ENCODE results near the gene ITIH3. TPM values are rescaled to one million over a fixed set of nuclear protein-coding genes. Genes with fewer than 3 reads are reported as not detected.

Gene ITIH3
- total and polyA plus RNA-seq, 2 experiments from 2014 or later = 63.3 to 66.9 TPM

- DNase-seq (ENCODE audit: low spot score) = no peak
- H3K4me2 ChIP-seq = no peak overlapping the region
- no peak overlapping the region for H3K4me3 ChIP-seq
- 95% methylated on average over 13 of the region's 13 CpGs for WGBS (ENCODE audit: low lambda C conversion rate, missing lambda C conversion rate)
- no peaks in the 10 kb centered on the region for H3K9me2 ChIP-seq (replicated peaks; ENCODE audit: insufficient read depth)
- no peaks in the 10 kb centered on the region for H3K27me3 ChIP-seq
- peaks cover 30% of the 10 kb centered on the region for H3K4me1 ChIP-seq (ENCODE audit: insufficient read depth)
- peaks cover 23% of the 10 kb centered on the region for H3K79me2 ChIP-seq
- no peaks in the 10 kb centered on the region for H3K9me3 ChIP-seq (ENCODE audit: low read depth)
- TF ChIP-seq CTCF (IDR thresholded peaks at IDR 0.05; ENCODE audit: poor library complexity) (no peak), EZH2phosphoT487 (IDR thresholded peaks at IDR 0.05; ENCODE audit: low read depth, severe bottlenecking, unreplicated experiment) (no peak), EZH2 (IDR thresholded peaks at IDR 0.05; ENCODE audit: borderline replicate concordance) (no peak)
- H3K27ac ChIP-seq = no peak overlapping the region
- H4K20me1 ChIP-seq (ENCODE audit: insufficient read depth, poor library complexity, severe bottlenecking) = no peaks in the 10 kb centered on the region
- no peak overlapping the region for H2AFZ ChIP-seq
- no peaks in the 10 kb centered on the region for H3K36me3 ChIP-seq (replicated peaks; ENCODE audit: insufficient read depth, low read depth)
Observed at GRCh38 chr3:52773361-52774065, 21.1 kb upstream of the ITIH3 start.

- no peak overlapping the region for H2AFZ ChIP-seq
- peaks cover 16% of the 10 kb centered on the region for H3K79me2 ChIP-seq
- DNase-seq (ENCODE audit: low spot score) = no peak
- 90% methylated on average over 8 of the region's 8 CpGs for WGBS (ENCODE audit: low lambda C conversion rate, missing lambda C conversion rate)
- no peaks in the 10 kb centered on the region for H3K9me3 ChIP-seq (ENCODE audit: low read depth)
- H3K36me3 ChIP-seq (replicated peaks; ENCODE audit: insufficient read depth, low read depth) = no peaks in the 10 kb centered on the region
- no peak overlapping the region for H3K4me2 ChIP-seq
- H3K4me3 ChIP-seq = no peak overlapping the region
- no peaks in the 10 kb centered on the region for H3K27me3 ChIP-seq
- no peaks in the 10 kb centered on the region for H3K9me2 ChIP-seq (replicated peaks; ENCODE audit: insufficient read depth)
- H4K20me1 ChIP-seq (ENCODE audit: insufficient read depth, poor library complexity, severe bottlenecking) = no peaks in the 10 kb centered on the region
- TF ChIP-seq EZH2 (IDR thresholded peaks at IDR 0.05; ENCODE audit: borderline replicate concordance) (no peak), EZH2phosphoT487 (IDR thresholded peaks at IDR 0.05; ENCODE audit: low read depth, severe bottlenecking, unreplicated experiment) (no peak), CTCF (IDR thresholded peaks at IDR 0.05; ENCODE audit: poor library complexity) (no peak)
- H3K27ac ChIP-seq = no peak overlapping the region
- peaks cover 30% of the 10 kb centered on the region for H3K4me1 ChIP-seq (ENCODE audit: insufficient read depth)
Observed at GRCh38 chr3:52774066-52774713, 20.4 kb upstream of the ITIH3 start.

- peak overlapping the region; percentile 63 for H3K27ac ChIP-seq
- peaks cover 24% of the 10 kb centered on the region for H3K4me1 ChIP-seq (ENCODE audit: insufficient read depth)
- H3K27me3 ChIP-seq = no peaks in the 10 kb centered on the region
- DNase-seq (ENCODE audit: low spot score) = peak; percentile 41
- TF ChIP-seq EZH2 (IDR thresholded peaks at IDR 0.05; ENCODE audit: borderline replicate concordance) = no peak
- no peak for TF ChIP-seq CTCF (IDR thresholded peaks at IDR 0.05; ENCODE audit: poor library complexity)
- no peak for TF ChIP-seq EZH2phosphoT487 (IDR thresholded peaks at IDR 0.05; ENCODE audit: low read depth, severe bottlenecking, unreplicated experiment)
- no peak overlapping the region for H2AFZ ChIP-seq
- no peaks in the 10 kb centered on the region for H3K36me3 ChIP-seq (replicated peaks; ENCODE audit: insufficient read depth, low read depth)
- peak overlapping the region; percentile 37 for H3K4me2 ChIP-seq
- no peaks in the 10 kb centered on the region for H4K20me1 ChIP-seq (ENCODE audit: insufficient read depth, poor library complexity, severe bottlenecking)
- WGBS (ENCODE audit: low lambda C conversion rate, missing lambda C conversion rate) = 68% methylated on average over 6 of the region's 6 CpGs
- H3K4me3 ChIP-seq = no peak overlapping the region
- peaks cover 6% of the 10 kb centered on the region for H3K79me2 ChIP-seq
- no peaks in the 10 kb centered on the region for H3K9me3 ChIP-seq (ENCODE audit: low read depth)
- H3K9me2 ChIP-seq (replicated peaks; ENCODE audit: insufficient read depth) = no peaks in the 10 kb centered on the region
Observed at GRCh38 chr3:52774901-52775864, 19.4 kb upstream of the ITIH3 start.
